ENCODE measurements around the gene KCNMA1. TPM values are rescaled to one million over a fixed set of nuclear protein-coding genes. Genes with fewer than 3 reads are reported as not detected.

The KCNMA1 gene
- total RNA-seq, 2 donors from 2014 or later = 5.9 to 9.3 TPM

- no peak for DNase-seq
- Histone ChIP-seq H3K9me3 (no peaks in the 10 kb centered on the region), H3K4me3 (no peak overlapping the region), H3K27ac (no peak overlapping the region), H3K36me3 (replicated peaks in 1 of 2; ENCODE audit: insufficient read depth in 1 of 2, low read depth in 2 of 2) (no peaks in the 10 kb centered on the region), H3K4me1 (no peaks in the 10 kb centered on the region), H3K27me3 (no peaks in the 10 kb centered on the region)
- WGBS, 2 donors = 66 to 71% methylated on average over 4 of the region's 4 CpGs
- ATAC-seq = no peak
- no peak for TF ChIP-seq CTCF (IDR thresholded peaks at IDR 0.05)
- TF ChIP-seq POLR2A (IDR thresholded peaks at IDR 0.05) = no peak
- intact Hi-C loops (cut with DNase I) = no loop called here
Observed at GRCh38 chr10:77355844-77356243, 281.8 kb downstream of the KCNMA1 start.

DNA sequence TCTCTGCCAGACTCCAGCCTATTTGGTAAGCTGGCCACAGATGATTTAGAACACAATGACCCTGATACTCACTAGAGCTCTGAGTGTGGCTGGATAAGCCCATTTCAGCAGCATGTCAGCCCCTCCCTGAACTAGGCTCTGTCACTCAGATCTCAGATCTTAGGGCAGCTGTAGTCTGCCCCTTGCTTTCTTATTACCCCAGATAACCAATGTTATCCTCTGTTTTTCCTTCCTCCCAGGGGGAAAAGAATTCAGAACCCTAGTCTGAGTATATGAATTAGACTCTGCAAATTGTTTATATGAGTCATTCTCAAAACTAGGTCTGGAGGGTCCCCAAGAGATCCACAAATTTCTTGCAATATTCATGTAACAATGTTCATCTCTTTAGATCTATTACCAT lies 286.2 kb downstream of the KCNMA1 start:
- intact Hi-C loops (cut with DNase I) = no loop called here
- Histone ChIP-seq H3K4me1 (no peaks in the 10 kb centered on the region), H3K9me3 (no peaks in the 10 kb centered on the region), H3K4me3 (no peak overlapping the region), H3K27ac (no peak overlapping the region), H3K36me3 (replicated peaks in 1 of 2; ENCODE audit: insufficient read depth in 1 of 2, low read depth in 2 of 2) (no peaks in the 10 kb centered on the region), H3K27me3 (no peaks in the 10 kb centered on the region)
- TF ChIP-seq CTCF (IDR thresholded peaks at IDR 0.05) (no peak), POLR2A (IDR thresholded peaks at IDR 0.05) (no peak)
- no peak for DNase-seq
- ATAC-seq = no peak

DNA sequence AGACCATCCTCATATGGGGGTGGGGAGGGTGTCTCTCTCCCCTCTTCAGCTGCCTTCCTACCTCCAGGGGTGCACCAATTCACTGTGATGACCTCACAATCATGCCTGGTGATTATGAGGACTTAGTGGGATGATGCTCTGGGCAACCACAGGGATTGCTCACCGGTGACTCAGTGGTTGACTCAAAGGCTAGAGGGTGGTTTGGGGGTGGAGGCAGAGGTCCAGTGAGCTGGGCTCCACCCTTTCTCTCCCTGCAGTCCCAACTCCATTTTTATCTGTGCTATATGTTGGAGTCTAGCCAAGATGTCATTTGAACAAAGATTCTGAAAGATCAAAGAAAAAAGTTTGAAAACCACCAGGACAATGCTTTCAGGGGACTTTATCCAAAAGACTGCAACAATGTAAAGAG lies 286.9 kb downstream of the KCNMA1 start:
- H3K4me1 ChIP-seq = no peaks in the 10 kb centered on the region
- ATAC-seq = peak; percentile 62
- H3K9me3 ChIP-seq = no peaks in the 10 kb centered on the region
- intact Hi-C loops (cut with DNase I) = no loop called here
- H3K36me3 ChIP-seq (replicated peaks in 1 of 2; ENCODE audit: insufficient read depth in 1 of 2, low read depth in 2 of 2) = no peaks in the 10 kb centered on the region
- DNase-seq = peak in 3 of 4 donors; percentile 21 to 49 (median 41)
- no peak overlapping the region for H3K27ac ChIP-seq
- no peaks in the 10 kb centered on the region for H3K27me3 ChIP-seq
- H3K4me3 ChIP-seq = no peak overlapping the region
- no peak for TF ChIP-seq CTCF (IDR thresholded peaks at IDR 0.05)
- no peak for TF ChIP-seq POLR2A (IDR thresholded peaks at IDR 0.05)
- 45 to 70% methylated on average over 1 of the region's 1 CpG for WGBS, 2 donors

GRCh38 chr10:77350134-77350533 lies 287.5 kb downstream of the KCNMA1 start:
- ATAC-seq (no peak), DNase-seq (no peak)
- H3K36me3 ChIP-seq (replicated peaks in 1 of 2; ENCODE audit: insufficient read depth in 1 of 2, low read depth in 2 of 2) = no peaks in the 10 kb centered on the region
- H3K4me1 ChIP-seq = no peaks in the 10 kb centered on the region
- H3K4me3 ChIP-seq = no peak overlapping the region
- TF ChIP-seq CTCF (IDR thresholded peaks at IDR 0.05) = no peak
- TF ChIP-seq POLR2A (IDR thresholded peaks at IDR 0.05) = no peak
- no peak overlapping the region for H3K27ac ChIP-seq
- WGBS, 2 donors = 88 to 91% methylated on average over 1 of the region's 1 CpG
- H3K9me3 ChIP-seq = no peaks in the 10 kb centered on the region
- no peaks in the 10 kb centered on the region for H3K27me3 ChIP-seq
- intact Hi-C loops (cut with DNase I) = no loop called here

DNA sequence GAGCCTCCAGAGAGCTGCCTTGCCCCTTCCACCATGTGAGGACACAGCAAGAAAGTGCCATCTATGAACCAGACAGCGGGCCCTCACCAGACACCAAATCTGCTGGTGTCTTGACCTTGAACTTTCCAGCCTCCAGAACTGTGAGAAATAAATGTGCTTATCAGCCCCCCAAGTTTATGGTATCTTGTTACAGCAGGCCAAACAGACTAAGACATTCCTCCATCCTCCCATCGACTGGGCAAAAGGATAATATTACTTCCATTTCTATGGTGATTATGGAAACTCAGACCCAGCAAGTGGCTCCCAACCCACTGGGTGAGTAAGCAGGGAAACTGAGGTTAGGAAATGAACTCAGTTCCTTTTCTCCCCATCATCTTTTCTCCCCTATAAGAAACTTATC lies 288.4 kb downstream of the KCNMA1 start:
- WGBS, 2 donors = 59 to 65% methylated on average over 2 of the region's 2 CpGs
- TF ChIP-seq POLR2A (IDR thresholded peaks at IDR 0.05) = no peak
- TF ChIP-seq CTCF (IDR thresholded peaks at IDR 0.05) = no peak
- no peaks in the 10 kb centered on the region for H3K36me3 ChIP-seq (replicated peaks in 1 of 2; ENCODE audit: insufficient read depth in 1 of 2, low read depth in 2 of 2)
- H3K4me3 ChIP-seq = no peak overlapping the region
- H3K9me3 ChIP-seq = no peaks in the 10 kb centered on the region
- H3K27me3 ChIP-seq = no peaks in the 10 kb centered on the region
- intact Hi-C loops (cut with DNase I) = no loop called here
- H3K27ac ChIP-seq = no peak overlapping the region
- H3K4me1 ChIP-seq = no peaks in the 10 kb centered on the region
- ATAC-seq (no peak), DNase-seq (no peak)
